GM19324 (cell line): ENCODE measurements around the gene BMP8A.

Source experiments
- ATAC-seq: cut with Tn5 transposase; IDR thresholded peaks from one replicate; pipeline ENCODE4 v1.9.1; 2021; ENCODE audit warnings: mild to moderate bottlenecking, moderate library complexity; ENCODE audit not compliant: unreplicated experiment, low FRiP score

Gene BMP8A

GRCh38 chr1:39567302-39567701 lies 75.9 kb downstream of the BMP8A start:
- no peak for ATAC-seq

DNA sequence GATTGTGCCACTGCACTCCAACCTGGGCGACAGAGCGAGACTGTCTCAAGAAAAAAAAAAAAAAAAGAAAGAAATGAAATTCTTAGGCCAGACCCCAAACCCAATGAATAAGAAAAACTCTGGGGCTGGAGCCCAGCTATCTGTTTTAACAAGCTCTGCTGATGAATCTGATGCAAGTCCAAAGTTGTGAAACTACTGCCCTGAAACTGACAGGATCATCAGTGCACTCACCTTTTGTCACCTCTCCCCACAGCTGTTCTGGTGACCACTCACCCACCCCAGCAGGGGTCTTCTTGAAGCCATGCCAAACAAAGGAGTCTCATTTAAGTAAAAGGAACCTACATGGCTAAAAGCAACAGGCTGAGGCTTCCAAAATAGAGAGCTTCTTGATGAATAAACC lies 76.8 kb downstream of the BMP8A start:
- ATAC-seq, result no peak

DNA sequence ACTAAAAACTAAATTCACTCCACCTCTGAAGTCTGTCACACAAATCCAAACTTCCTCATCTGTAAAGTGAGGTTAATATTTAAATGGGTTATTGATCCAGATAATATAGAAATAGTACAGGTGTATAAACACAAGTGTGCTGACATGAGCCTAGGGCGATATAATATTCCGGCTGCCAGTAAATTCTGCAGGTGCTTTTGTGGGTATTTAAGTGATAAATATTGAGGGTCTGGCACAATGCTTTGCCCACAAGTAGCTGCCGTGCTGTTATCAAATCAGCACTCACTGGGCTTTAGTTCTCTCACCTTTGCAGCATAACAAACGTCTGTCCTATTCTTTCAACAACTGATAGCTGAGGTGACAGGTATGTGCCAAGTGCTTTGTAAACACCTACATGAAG lies 77.6 kb downstream of the BMP8A start:
- no peak for ATAC-seq

- ATAC-seq, result no peak
Observed at GRCh38 chr1:39570477-39571177, 79.2 kb downstream of the BMP8A start.

DNA sequence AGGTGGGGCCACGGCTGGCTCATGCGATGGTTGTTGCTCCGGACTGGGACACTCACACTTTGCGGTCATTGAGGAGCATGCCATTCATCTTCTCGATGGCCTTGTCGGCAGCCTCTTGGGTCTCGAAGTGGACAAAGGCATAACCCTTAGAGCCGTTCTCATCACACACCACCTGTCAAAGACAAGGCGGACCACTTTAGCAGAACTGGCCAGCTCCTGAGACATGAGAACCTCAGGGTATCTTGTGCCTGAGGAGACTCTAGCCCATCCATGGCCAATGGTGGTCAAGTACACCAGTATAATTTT lies 79.7 kb downstream of the BMP8A start:
- ATAC-seq, result no peak

- ATAC-seq, result no peak
Observed at GRCh38 chr1:39572379-39573096, 81.1 kb downstream of the BMP8A start.

GRCh38 chr1:39573097-39573465 lies 81.6 kb downstream of the BMP8A start:
- no peak for ATAC-seq

- ATAC-seq, result no peak
Observed at GRCh38 chr1:39573736-39574624, 82.5 kb downstream of the BMP8A start.

DNA sequence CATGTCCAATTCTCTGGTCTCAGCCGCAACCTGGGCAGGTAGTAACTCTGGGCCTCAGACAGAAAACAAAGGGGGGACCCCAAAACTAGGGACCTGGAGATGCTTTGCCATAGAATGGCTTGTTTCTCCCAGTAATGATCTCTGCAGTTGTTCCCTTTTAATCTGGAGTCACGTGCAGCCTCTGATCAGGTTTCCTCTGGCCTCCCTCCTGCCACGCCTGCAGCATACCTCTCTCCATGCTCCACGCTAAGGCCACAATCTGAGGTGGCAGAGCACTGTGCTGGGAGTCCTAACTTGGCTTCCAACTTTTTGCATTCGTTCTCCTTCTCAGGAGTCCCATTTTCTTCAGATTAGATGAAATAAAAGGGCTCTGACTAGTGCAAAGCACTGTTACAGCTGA lies 83.2 kb downstream of the BMP8A start:
- no peak for ATAC-seq
